ENCODE measurements around the gene IFFO2.
"Not testable (repeated sequence)": the region's sequence is repeated elsewhere in the genome, so short reads cannot be mapped to it uniquely, and the experiment has no call there.

Gene IFFO2

GRCh38 chr1:18875107-18875795, 81.2 kb downstream of the IFFO2 start:
- Histone ChIP-seq H3K4me1 (ENCODE audit: control insufficient read depth, insufficient read depth, low read length) (peaks cover 3% of the 10 kb centered on the region; the same call in 1 of the 2 replicates), H3K36me3 (ENCODE audit: control insufficient read depth, insufficient read depth, low read length) (peaks cover 3% of the 10 kb centered on the region; the same call in 1 of the 2 replicates), H3K9me3 (ENCODE audit: control insufficient read depth, insufficient read depth, low read length) (no peaks in the 10 kb centered on the region), H3K27me3 (ENCODE audit: control insufficient read depth, insufficient read depth, low read length) (no peaks in the 10 kb centered on the region), H3K4me3 (ENCODE audit: low read length) (no peak overlapping the region), H3K27ac (ENCODE audit: low read length) (no peak overlapping the region)
- DNase-seq (ENCODE audit: low read depth, low spot score), result peak; percentile 66
- no CpG with 5 or more reads among the region's 20 CpGs for WGBS (ENCODE audit: insufficient coverage, insufficient read length)

- no peak overlapping the region for H3K27ac ChIP-seq (ENCODE audit: low read length)
- H3K36me3 ChIP-seq (ENCODE audit: control insufficient read depth, insufficient read depth, low read length), result peaks cover 3% of the 10 kb centered on the region; the same call in 1 of the 2 replicates
- no peak for DNase-seq (ENCODE audit: low read depth, low spot score)
- H3K4me3 ChIP-seq (ENCODE audit: low read length), result no peak overlapping the region
- H3K27me3 ChIP-seq (ENCODE audit: control insufficient read depth, insufficient read depth, low read length), result no peaks in the 10 kb centered on the region
- WGBS (ENCODE audit: insufficient coverage, insufficient read length), result no CpG with 5 or more reads among the region's 8 CpGs
- H3K9me3 ChIP-seq (ENCODE audit: control insufficient read depth, insufficient read depth, low read length), result no peaks in the 10 kb centered on the region
- peaks cover 2% of the 10 kb centered on the region; the same call in 1 of the 2 replicates for H3K4me1 ChIP-seq (ENCODE audit: control insufficient read depth, insufficient read depth, low read length)
Measured at GRCh38 chr1:18874600-18874999, 81.9 kb downstream of the IFFO2 start.

GRCh38 chr1:18874036-18874435, 82.4 kb downstream of the IFFO2 start:
- WGBS (ENCODE audit: insufficient coverage, insufficient read length), result no CpG with 5 or more reads among the region's 6 CpGs
- no peaks in the 10 kb centered on the region for H3K27me3 ChIP-seq (ENCODE audit: control insufficient read depth, insufficient read depth, low read length)
- DNase-seq (ENCODE audit: low read depth, low spot score), result no peak

GRCh38 chr1:18872071-18872611, 84.3 kb downstream of the IFFO2 start:
- Histone ChIP-seq H3K36me3 (ENCODE audit: control insufficient read depth, insufficient read depth, low read length) (peaks cover 3% of the 10 kb centered on the region; the same call in 1 of the 2 replicates), H3K4me1 (ENCODE audit: control insufficient read depth, insufficient read depth, low read length) (no peaks in the 10 kb centered on the region), H3K9me3 (ENCODE audit: control insufficient read depth, insufficient read depth, low read length) (no peaks in the 10 kb centered on the region), H3K27me3 (ENCODE audit: control insufficient read depth, insufficient read depth, low read length) (no peaks in the 10 kb centered on the region), H3K27ac (ENCODE audit: low read length) (no peak overlapping the region), H3K4me3 (ENCODE audit: low read length) (no peak overlapping the region)
- WGBS (ENCODE audit: insufficient coverage, insufficient read length), result no CpG with 5 or more reads among the region's 8 CpGs
- no peak for DNase-seq (ENCODE audit: low read depth, low spot score)

More at GRCh38 chr1:18874036-18874435, 82.4 kb downstream of the IFFO2 start:
- Histone ChIP-seq H3K4me3 (ENCODE audit: low read length) (no peak overlapping the region), H3K9me3 (ENCODE audit: control insufficient read depth, insufficient read depth, low read length) (no peaks in the 10 kb centered on the region), H3K4me1 (ENCODE audit: control insufficient read depth, insufficient read depth, low read length) (no peaks in the 10 kb centered on the region), H3K36me3 (ENCODE audit: control insufficient read depth, insufficient read depth, low read length) (peaks cover 3% of the 10 kb centered on the region; the same call in 1 of the 2 replicates), H3K27ac (ENCODE audit: low read length) (no peak overlapping the region)

GRCh38 chr1:18871401-18872070, 84.9 kb downstream of the IFFO2 start:
- H3K4me3 ChIP-seq (ENCODE audit: low read length), result no peak overlapping the region
- peaks cover 3% of the 10 kb centered on the region; the same call in 1 of the 2 replicates for H3K36me3 ChIP-seq (ENCODE audit: control insufficient read depth, insufficient read depth, low read length)
- H3K4me1 ChIP-seq (ENCODE audit: control insufficient read depth, insufficient read depth, low read length), result no peaks in the 10 kb centered on the region
- H3K9me3 ChIP-seq (ENCODE audit: control insufficient read depth, insufficient read depth, low read length), result no peaks in the 10 kb centered on the region
- H3K27me3 ChIP-seq (ENCODE audit: control insufficient read depth, insufficient read depth, low read length), result no peaks in the 10 kb centered on the region
- WGBS (ENCODE audit: insufficient coverage, insufficient read length), result no CpG with 5 or more reads among the region's 7 CpGs
- H3K27ac ChIP-seq (ENCODE audit: low read length), result no peak overlapping the region
- DNase-seq (ENCODE audit: low read depth, low spot score), result no peak

- no peak for DNase-seq (ENCODE audit: low read depth, low spot score)
- Histone ChIP-seq H3K4me1 (ENCODE audit: control insufficient read depth, insufficient read depth, low read length) (no peaks in the 10 kb centered on the region), H3K36me3 (ENCODE audit: control insufficient read depth, insufficient read depth, low read length) (peaks cover 3% of the 10 kb centered on the region; the same call in 1 of the 2 replicates), H3K4me3 (ENCODE audit: low read length) (no peak overlapping the region), H3K27me3 (ENCODE audit: control insufficient read depth, insufficient read depth, low read length) (no peaks in the 10 kb centered on the region), H3K9me3 (ENCODE audit: control insufficient read depth, insufficient read depth, low read length) (no peaks in the 10 kb centered on the region), H3K27ac (ENCODE audit: low read length) (no peak overlapping the region)
- WGBS (ENCODE audit: insufficient coverage, insufficient read length), result no CpG with 5 or more reads among the region's 10 CpGs
Measured at GRCh38 chr1:18870957-18871356, 85.5 kb downstream of the IFFO2 start.

GRCh38 chr1:18870595-18870865, 85.9 kb downstream of the IFFO2 start:
- not testable (repeated sequence) for DNase-seq (ENCODE audit: low read depth, low spot score)
- WGBS (ENCODE audit: insufficient coverage, insufficient read length), result no CpG with 5 or more reads among the region's 3 CpGs

GRCh38 chr1:18869847-18870594, 86.5 kb downstream of the IFFO2 start:
- no peaks in the 10 kb centered on the region for H3K4me1 ChIP-seq (ENCODE audit: control insufficient read depth, insufficient read depth, low read length)
- no peaks in the 10 kb centered on the region for H3K9me3 ChIP-seq (ENCODE audit: control insufficient read depth, insufficient read depth, low read length)
- WGBS (ENCODE audit: insufficient coverage, insufficient read length), result no CpG with 5 or more reads among the region's 9 CpGs
- H3K27me3 ChIP-seq (ENCODE audit: control insufficient read depth, insufficient read depth, low read length), result no peaks in the 10 kb centered on the region
- peaks cover 3% of the 10 kb centered on the region; the same call in 1 of the 2 replicates for H3K36me3 ChIP-seq (ENCODE audit: control insufficient read depth, insufficient read depth, low read length)
- DNase-seq (ENCODE audit: low read depth, low spot score), result no peak
- H3K4me3 ChIP-seq (ENCODE audit: low read length), result no peak overlapping the region
- no peak overlapping the region for H3K27ac ChIP-seq (ENCODE audit: low read length)

More at GRCh38 chr1:18870595-18870865, 85.9 kb downstream of the IFFO2 start:
- H3K27me3 ChIP-seq (ENCODE audit: control insufficient read depth, insufficient read depth, low read length); H3K27ac ChIP-seq (ENCODE audit: low read length); H3K36me3 ChIP-seq (ENCODE audit: control insufficient read depth, insufficient read depth, low read length); H3K4me3 ChIP-seq (ENCODE audit: low read length); H3K4me1 ChIP-seq (ENCODE audit: control insufficient read depth, insufficient read depth, low read length); H3K9me3 ChIP-seq (ENCODE audit: control insufficient read depth, insufficient read depth, low read length): not testable (repeated sequence)

- Histone ChIP-seq H3K4me3 (ENCODE audit: low read length) (no peak overlapping the region), H3K27ac (ENCODE audit: low read length) (no peak overlapping the region), H3K36me3 (ENCODE audit: control insufficient read depth, insufficient read depth, low read length) (peaks cover 3% of the 10 kb centered on the region; the same call in 1 of the 2 replicates), H3K4me1 (ENCODE audit: control insufficient read depth, insufficient read depth, low read length) (no peaks in the 10 kb centered on the region), H3K9me3 (ENCODE audit: control insufficient read depth, insufficient read depth, low read length) (no peaks in the 10 kb centered on the region), H3K27me3 (ENCODE audit: control insufficient read depth, insufficient read depth, low read length) (no peaks in the 10 kb centered on the region)
- DNase-seq (ENCODE audit: low read depth, low spot score), result no peak
- WGBS (ENCODE audit: insufficient coverage, insufficient read length), result no CpG with 5 or more reads among the region's 12 CpGs
Measured at GRCh38 chr1:18868801-18869424, 87.6 kb downstream of the IFFO2 start.

GRCh38 chr1:18868354-18868753, 88.1 kb downstream of the IFFO2 start:
- Histone ChIP-seq H3K36me3 (ENCODE audit: control insufficient read depth, insufficient read depth, low read length) (peaks cover 3% of the 10 kb centered on the region; the same call in 1 of the 2 replicates), H3K9me3 (ENCODE audit: control insufficient read depth, insufficient read depth, low read length) (no peaks in the 10 kb centered on the region), H3K4me1 (ENCODE audit: control insufficient read depth, insufficient read depth, low read length) (no peaks in the 10 kb centered on the region), H3K27ac (ENCODE audit: low read length) (no peak overlapping the region), H3K27me3 (ENCODE audit: control insufficient read depth, insufficient read depth, low read length) (no peaks in the 10 kb centered on the region), H3K4me3 (ENCODE audit: low read length) (no peak overlapping the region)
- DNase-seq (ENCODE audit: low read depth, low spot score), result no peak
- WGBS (ENCODE audit: insufficient coverage, insufficient read length), result no CpG with 5 or more reads among the region's 5 CpGs

Measured in iPS DF 6.9 (cell line).